ENCODE measurements around the gene C6orf62. TPM values are rescaled to one million over a fixed set of nuclear protein-coding genes. Genes with fewer than 3 reads are reported as not detected.

Gene C6orf62
- polyA plus RNA-seq, 3 donors = 45.5 to 78.8 (median 55.4) TPM

DNA sequence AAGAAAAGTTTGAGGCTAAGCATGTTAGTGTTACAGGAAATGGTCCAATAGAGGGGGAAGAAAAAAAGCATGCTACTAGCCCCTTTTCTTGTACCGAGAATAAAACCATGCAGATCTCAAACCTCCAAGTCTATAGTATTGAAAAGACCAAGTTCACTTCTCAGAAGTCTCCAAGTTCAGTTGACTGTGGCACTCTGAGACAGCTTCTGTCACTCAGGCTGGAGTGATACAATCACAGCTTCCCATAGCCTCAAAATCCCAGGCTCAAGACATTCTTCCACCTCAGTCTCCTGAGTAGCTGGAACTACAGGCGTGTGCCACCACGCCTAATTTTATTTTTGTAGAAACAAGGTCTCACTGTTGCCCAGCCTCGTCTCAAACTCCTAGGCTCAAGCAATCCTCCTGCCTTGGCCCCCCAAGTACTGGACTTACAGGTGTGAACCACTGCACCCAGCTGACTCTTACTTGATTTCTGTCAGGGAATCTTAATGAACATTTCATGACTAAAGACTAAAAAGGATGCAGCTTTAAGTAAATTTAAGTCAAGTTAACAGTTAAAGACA, 16.2 kb downstream of the C6orf62 start:
- Histone ChIP-seq H3K9me3 (replicated peaks in 1 of 2; ENCODE audit: control insufficient read depth in 1 of 2, insufficient read depth in 1 of 2, low read length in 2 of 2) (no peaks in the 10 kb centered on the region), H3K4me2 (replicated peaks; ENCODE audit: extremely low read depth, low read length, poor library complexity, severe bottlenecking) (no peak overlapping the region), H2AFZ (ENCODE audit: insufficient read depth, low read depth, low read length, poor library complexity, severe bottlenecking) (no peak overlapping the region), H3K79me2 (ENCODE audit: insufficient read depth, low read length) (peaks cover 22% of the 10 kb centered on the region), H3K4me3 (replicated peaks in 1 of 3; ENCODE audit: low read depth in 2 of 3, low read length in 3 of 3) (no peak overlapping the region), H3K36me3 (replicated peaks in 1 of 2; ENCODE audit: control insufficient read depth in 1 of 2, insufficient read depth in 2 of 2, low read length in 2 of 2) (peaks cover 53 to 73% of the 10 kb centered on the region in 2 donors), H3K4me1 (ENCODE audit: control insufficient read depth in 1 of 2, insufficient read depth in 2 of 2, low read length in 2 of 2) (peaks cover 10 to 18% of the 10 kb centered on the region in 2 donors), H3K9ac (ENCODE audit: insufficient read depth, low read length, poor library complexity, severe bottlenecking) (no peak overlapping the region), H3K27me3 (ENCODE audit: control insufficient read depth in 2 of 2, insufficient read depth in 2 of 2, low read length in 2 of 2) (no peaks in the 10 kb centered on the region), H3K27ac (ENCODE audit: low read depth in 1 of 2, low read length in 2 of 2) (peak overlapping the region; percentile 13 to 55), H4K20me1 (ENCODE audit: insufficient read depth, low read length) (peaks cover 73% of the 10 kb centered on the region)
- Mint-ChIP-seq H3K27me3 (ENCODE audit: low read depth in 3 of 3) (no peaks in the 10 kb centered on the region), H3K4me1 (peaks cover 21% of the 10 kb centered on the region), H3K4me3 (no peak overlapping the region), H3K36me3 (peaks cover 53 to 60% of the 10 kb centered on the region in 2 donors), H3K27ac (peak overlapping the region in 5 of 7 donors; percentile 43 to 80 (median 62)), H3K9me3 (no peaks in the 10 kb centered on the region)
- TF ChIP-seq, protein P1, sequence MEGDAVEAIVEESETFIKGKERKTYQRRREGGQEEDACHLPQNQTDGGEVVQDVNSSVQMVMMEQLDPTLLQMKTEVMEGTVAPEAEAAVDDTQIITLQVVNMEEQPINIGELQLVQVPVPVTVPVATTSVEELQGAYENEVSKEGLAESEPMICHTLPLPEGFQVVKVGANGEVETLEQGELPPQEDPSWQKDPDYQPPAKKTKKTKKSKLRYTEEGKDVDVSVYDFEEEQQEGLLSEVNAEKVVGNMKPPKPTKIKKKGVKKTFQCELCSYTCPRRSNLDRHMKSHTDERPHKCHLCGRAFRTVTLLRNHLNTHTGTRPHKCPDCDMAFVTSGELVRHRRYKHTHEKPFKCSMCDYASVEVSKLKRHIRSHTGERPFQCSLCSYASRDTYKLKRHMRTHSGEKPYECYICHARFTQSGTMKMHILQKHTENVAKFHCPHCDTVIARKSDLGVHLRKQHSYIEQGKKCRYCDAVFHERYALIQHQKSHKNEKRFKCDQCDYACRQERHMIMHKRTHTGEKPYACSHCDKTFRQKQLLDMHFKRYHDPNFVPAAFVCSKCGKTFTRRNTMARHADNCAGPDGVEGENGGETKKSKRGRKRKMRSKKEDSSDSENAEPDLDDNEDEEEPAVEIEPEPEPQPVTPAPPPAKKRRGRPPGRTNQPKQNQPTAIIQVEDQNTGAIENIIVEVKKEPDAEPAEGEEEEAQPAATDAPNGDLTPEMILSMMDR (IDR thresholded peaks at IDR 0.05) = no peak
- WGBS (ENCODE audit: insufficient coverage) = 93% methylated on average over 3 of the region's 4 CpGs
- intact Hi-C loops (cut with micrococcal nuclease) = no loop called here
- no peak for DNase-seq

DNA sequence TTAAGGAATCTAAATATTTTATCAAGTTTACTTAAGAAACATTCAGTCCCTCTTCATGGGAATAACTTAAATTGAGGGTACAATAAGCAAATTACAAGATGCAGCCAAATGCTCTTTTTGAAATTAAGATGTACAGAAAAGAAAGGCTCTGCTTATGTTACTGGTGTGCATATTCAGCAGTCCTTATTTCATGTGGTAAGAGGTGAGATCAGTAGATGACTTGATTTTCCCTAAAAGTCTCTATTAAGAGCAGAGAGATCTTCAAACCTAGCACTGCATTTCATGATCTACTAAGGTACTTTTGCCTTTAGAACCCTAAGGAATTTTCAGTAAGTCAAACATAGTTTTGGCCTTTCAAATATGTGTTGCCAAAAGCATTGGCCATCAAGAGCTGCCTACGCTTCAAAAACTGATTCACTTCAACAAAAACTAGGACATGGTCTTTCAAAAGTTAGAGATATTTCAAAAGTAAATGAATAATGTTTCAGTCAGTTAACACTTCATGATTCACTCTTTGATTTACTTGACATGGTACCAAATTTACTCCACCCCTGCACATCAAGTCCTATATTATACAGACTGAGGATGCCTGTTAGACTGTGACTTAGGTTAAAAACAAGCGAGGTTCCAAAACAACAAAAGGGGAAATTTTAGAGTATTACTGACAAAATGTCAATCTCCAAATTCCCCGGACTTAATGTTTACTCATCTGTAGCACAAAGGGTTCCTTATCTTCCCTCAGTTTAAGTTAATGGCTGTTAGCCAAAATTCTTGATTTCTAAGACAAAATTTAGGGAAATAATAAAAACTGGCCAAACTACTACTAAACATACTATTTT, 19.2 kb downstream of the C6orf62 start:
- no peaks in the 10 kb centered on the region for H3K9me3 Mint-ChIP-seq
- no CpG with 5 or more reads among the region's 3 CpGs for WGBS (ENCODE audit: insufficient coverage)
- H3K9ac ChIP-seq (ENCODE audit: insufficient read depth, low read length, poor library complexity, severe bottlenecking) = no peak overlapping the region

More for the DNA sequence above, 19.2 kb downstream of the C6orf62 start:
- H3K4me3 Mint-ChIP-seq = no peak overlapping the region
- peaks cover 4% of the 10 kb centered on the region for H3K79me2 ChIP-seq (ENCODE audit: insufficient read depth, low read length)
- H3K4me1 Mint-ChIP-seq = peaks cover 18% of the 10 kb centered on the region
- intact Hi-C loops (cut with micrococcal nuclease) = loop anchor here in 1 of 2 donors (10.0 kb wide), 1 partner anchor 265 kb away; no protein-coding TSS in a partner anchor
- no peak overlapping the region for H3K27ac ChIP-seq (ENCODE audit: low read depth in 1 of 2, low read length in 2 of 2)
- no peaks in the 10 kb centered on the region for H3K27me3 Mint-ChIP-seq (ENCODE audit: low read depth in 3 of 3)
- peaks cover 23 to 42% of the 10 kb centered on the region in 2 donors for H3K36me3 ChIP-seq (replicated peaks in 1 of 2; ENCODE audit: control insufficient read depth in 1 of 2, insufficient read depth in 2 of 2, low read length in 2 of 2)
- H3K4me2 ChIP-seq (replicated peaks; ENCODE audit: extremely low read depth, low read length, poor library complexity, severe bottlenecking) = no peak overlapping the region
- no peak overlapping the region for H2AFZ ChIP-seq (ENCODE audit: insufficient read depth, low read depth, low read length, poor library complexity, severe bottlenecking)
- H3K4me1 ChIP-seq (ENCODE audit: control insufficient read depth in 1 of 2, insufficient read depth in 2 of 2, low read length in 2 of 2) = peaks cover 10 to 18% of the 10 kb centered on the region in 2 donors
- peaks cover 28 to 30% of the 10 kb centered on the region in 2 donors for H3K36me3 Mint-ChIP-seq
- no peak overlapping the region for H3K4me3 ChIP-seq (replicated peaks in 1 of 3; ENCODE audit: low read depth in 2 of 3, low read length in 3 of 3)
- no peaks in the 10 kb centered on the region for H3K9me3 ChIP-seq (replicated peaks in 1 of 2; ENCODE audit: control insufficient read depth in 1 of 2, insufficient read depth in 1 of 2, low read length in 2 of 2)
- H4K20me1 ChIP-seq (ENCODE audit: insufficient read depth, low read length) = peaks cover 42% of the 10 kb centered on the region
- peak overlapping the region in 3 of 7 donors; percentile 20 to 57 (median 56) for H3K27ac Mint-ChIP-seq
- no peak for DNase-seq
- TF ChIP-seq, protein P1 (IDR thresholded peaks at IDR 0.05) = no peak
- H3K27me3 ChIP-seq (ENCODE audit: control insufficient read depth in 2 of 2, insufficient read depth in 2 of 2, low read length in 2 of 2) = no peaks in the 10 kb centered on the region
